Lower leg skin (tissue), 3 donors: ENCODE results near the gene MRPS12.

Experiments
- CTCF ChIP-seq, 3 donors: fragments of 450-650 bp; IDR thresholded peaks; one replicate each; pipeline ENCODE4 v1.5.1; 2016; ENCODE audit warnings: antibody characterized with exemption in 3 of 3, mild to moderate bottlenecking in 3 of 3, moderate library complexity in 2 of 3
- POLR2A ChIP-seq, 2 donors: fragments of 450-650 bp; IDR thresholded peaks; one replicate each; pipeline ENCODE4 v1.6.1; 2016 to 2017; ENCODE audit warnings: antibody characterized with exemption in 2 of 2, mild to moderate bottlenecking in 1 of 2, moderate library complexity in 1 of 2

- TF ChIP-seq POLR2A (IDR thresholded peaks at IDR 0.05) (no peak), CTCF (IDR thresholded peaks at IDR 0.05) (no peak)
Observed at GRCh38 chr19:38917516-38917915, 13.2 kb upstream of the MRPS12 start.
